Endothelial cell (in vitro differentiated cells): ENCODE results near the gene EPSTI1. TPM values are rescaled to one million over a fixed set of nuclear protein-coding genes. Genes with fewer than 3 reads are reported as not detected.
"Not testable (repeated sequence)": the region's sequence is repeated elsewhere in the genome, so short reads cannot be mapped to it uniquely, and the experiment has no call there.

Source experiments
- DNase-seq: peaks from one replicate; pipeline ENCODE4 v3.0.0; 2021; ENCODE audit warnings: low spot score
- H3K27ac Mint-ChIP-seq: one replicate; pipeline ENCODE4 v1.8.0; 2021; ENCODE audit warnings: mixed read lengths, inconsistent platforms; ENCODE audit not compliant: unreplicated experiment
- H3K27me3 Mint-ChIP-seq: one replicate; pipeline ENCODE4 v1.8.0; 2021; ENCODE audit warnings: mild to moderate bottlenecking, moderate library complexity, mixed read lengths, inconsistent platforms; ENCODE audit not compliant: unreplicated experiment
- H3K36me3 Mint-ChIP-seq: one replicate; pipeline ENCODE4 v1.8.0; 2021; ENCODE audit warnings: mild to moderate bottlenecking, low read depth, mixed read lengths, inconsistent platforms; ENCODE audit not compliant: unreplicated experiment
- H3K4me1 Mint-ChIP-seq: one replicate; pipeline ENCODE4 v1.8.0; 2021; ENCODE audit warnings: mild to moderate bottlenecking, mixed read lengths, inconsistent platforms; ENCODE audit not compliant: unreplicated experiment
- H3K4me3 Mint-ChIP-seq: one replicate; pipeline ENCODE4 v1.8.0; 2021; ENCODE audit warnings: mild to moderate bottlenecking, mixed read lengths, inconsistent platforms; ENCODE audit not compliant: unreplicated experiment
- H3K9me3 Mint-ChIP-seq: one replicate; pipeline ENCODE4 v1.8.0; 2021; ENCODE audit warnings: mixed read lengths, inconsistent platforms; ENCODE audit not compliant: unreplicated experiment
- CTCF ChIP-seq: fragments of 200-600 bp; sonication (generic); IDR thresholded peaks from one replicate; pipeline ENCODE4 v1.5.0; 2021; ENCODE audit warnings: antibody characterized with exemption; ENCODE audit not compliant: unreplicated experiment
- total RNA-seq: library from RNA; stranded (reverse); fragmentation: NEBNext Ultra II Directional; extraction: Animal tissue kit (Norgen Biotek cat#: 25700); gene quantifications from one replicate; pipeline ENCODE4 v1.2.1, GENCODE V29; 2021; ENCODE audit not compliant: unreplicated experiment

The EPSTI1 gene
- total RNA-seq, 1 donor from 2014 or later, result 0.77 TPM

- DNase-seq, result no peak
- Mint-ChIP-seq H3K27me3 (peaks cover 4% of the 10 kb centered on the region), H3K4me3 (no peak overlapping the region), H3K27ac (no peak overlapping the region), H3K36me3 (no peaks in the 10 kb centered on the region), H3K9me3 (no peaks in the 10 kb centered on the region), H3K4me1 (no peaks in the 10 kb centered on the region)
- TF ChIP-seq CTCF, result no peak
Measured at GRCh38 chr13:42992764-42993122, 702 bp upstream of the EPSTI1 start.

GRCh38 chr13:42991233-42991897 is 676 bp downstream of the EPSTI1 start:
- not testable (repeated sequence) for H3K27me3 Mint-ChIP-seq, H3K9me3 Mint-ChIP-seq, H3K27ac Mint-ChIP-seq, DNase-seq, H3K36me3 Mint-ChIP-seq, H3K4me1 Mint-ChIP-seq
- peak overlapping the region; percentile 84 for H3K4me3 Mint-ChIP-seq

GRCh38 chr13:42990291-42991232 is 1.5 kb downstream of the EPSTI1 start:
- no peaks in the 10 kb centered on the region for H3K4me1 Mint-ChIP-seq
- H3K27me3 Mint-ChIP-seq, result peaks cover 2% of the 10 kb centered on the region
- TF ChIP-seq CTCF, result no peak
- DNase-seq, result no peak
- no peak overlapping the region for H3K4me3 Mint-ChIP-seq
- H3K9me3 Mint-ChIP-seq, result no peaks in the 10 kb centered on the region
- no peak overlapping the region for H3K27ac Mint-ChIP-seq
- H3K36me3 Mint-ChIP-seq, result no peaks in the 10 kb centered on the region

- no peak for TF ChIP-seq CTCF
- H3K4me1 Mint-ChIP-seq, result no peaks in the 10 kb centered on the region
- H3K36me3 Mint-ChIP-seq, result no peaks in the 10 kb centered on the region
- no peak overlapping the region for H3K4me3 Mint-ChIP-seq
- H3K9me3 Mint-ChIP-seq, result no peaks in the 10 kb centered on the region
- no peak for DNase-seq
- no peak overlapping the region for H3K27ac Mint-ChIP-seq
- peaks cover 2% of the 10 kb centered on the region for H3K27me3 Mint-ChIP-seq
Measured at GRCh38 chr13:42986176-42986574, 5.9 kb downstream of the EPSTI1 start.

- no peaks in the 10 kb centered on the region for H3K9me3 Mint-ChIP-seq
- no peaks in the 10 kb centered on the region for H3K36me3 Mint-ChIP-seq
- peaks cover 2% of the 10 kb centered on the region for H3K27me3 Mint-ChIP-seq
- DNase-seq, result no peak
- no peak overlapping the region for H3K4me3 Mint-ChIP-seq
- no peak for TF ChIP-seq CTCF
- H3K27ac Mint-ChIP-seq, result no peak overlapping the region
- no peaks in the 10 kb centered on the region for H3K4me1 Mint-ChIP-seq
Measured at GRCh38 chr13:42985312-42986175, 6.5 kb downstream of the EPSTI1 start.
